ENCODE measurements around the gene SLCO2B1. TPM values are rescaled to one million over a fixed set of nuclear protein-coding genes. Genes with fewer than 3 reads are reported as not detected.

SLCO2B1 gene
- total and polyA plus RNA-seq, 3 donors from 2014 or later, result 18.2 to 46.2 (median 33.2) TPM

GRCh38 chr11:75144716-75145014 is 6.2 kb upstream of the SLCO2B1 start:
- Histone ChIP-seq H3K4me3 (no peak overlapping the region), H3K4me1 (no peaks in the 10 kb centered on the region), H3K9me3 (no peaks in the 10 kb centered on the region), H3K27me3 (no peaks in the 10 kb centered on the region), H3K36me3 (ENCODE audit: low read depth, missing control alignments) (no peaks in the 10 kb centered on the region), H3K27ac (no peak overlapping the region)
- TF ChIP-seq, protein P1, sequence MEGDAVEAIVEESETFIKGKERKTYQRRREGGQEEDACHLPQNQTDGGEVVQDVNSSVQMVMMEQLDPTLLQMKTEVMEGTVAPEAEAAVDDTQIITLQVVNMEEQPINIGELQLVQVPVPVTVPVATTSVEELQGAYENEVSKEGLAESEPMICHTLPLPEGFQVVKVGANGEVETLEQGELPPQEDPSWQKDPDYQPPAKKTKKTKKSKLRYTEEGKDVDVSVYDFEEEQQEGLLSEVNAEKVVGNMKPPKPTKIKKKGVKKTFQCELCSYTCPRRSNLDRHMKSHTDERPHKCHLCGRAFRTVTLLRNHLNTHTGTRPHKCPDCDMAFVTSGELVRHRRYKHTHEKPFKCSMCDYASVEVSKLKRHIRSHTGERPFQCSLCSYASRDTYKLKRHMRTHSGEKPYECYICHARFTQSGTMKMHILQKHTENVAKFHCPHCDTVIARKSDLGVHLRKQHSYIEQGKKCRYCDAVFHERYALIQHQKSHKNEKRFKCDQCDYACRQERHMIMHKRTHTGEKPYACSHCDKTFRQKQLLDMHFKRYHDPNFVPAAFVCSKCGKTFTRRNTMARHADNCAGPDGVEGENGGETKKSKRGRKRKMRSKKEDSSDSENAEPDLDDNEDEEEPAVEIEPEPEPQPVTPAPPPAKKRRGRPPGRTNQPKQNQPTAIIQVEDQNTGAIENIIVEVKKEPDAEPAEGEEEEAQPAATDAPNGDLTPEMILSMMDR (IDR thresholded peaks at IDR 0.05), result no peak
- no peak for TF ChIP-seq POLR2A (IDR thresholded peaks at IDR 0.05)
- no peak for DNase-seq
- 48 to 59% methylated on average over 3 of the region's 3 CpGs for WGBS, 2 donors
- intact Hi-C loops (cut with DNase I; ENCODE audit: low total_unique reads), result loop anchor here (5.0 kb wide), 2 partner anchors 58 to 98 kb away; partner anchors contain the start of gene TPBGL

DNA sequence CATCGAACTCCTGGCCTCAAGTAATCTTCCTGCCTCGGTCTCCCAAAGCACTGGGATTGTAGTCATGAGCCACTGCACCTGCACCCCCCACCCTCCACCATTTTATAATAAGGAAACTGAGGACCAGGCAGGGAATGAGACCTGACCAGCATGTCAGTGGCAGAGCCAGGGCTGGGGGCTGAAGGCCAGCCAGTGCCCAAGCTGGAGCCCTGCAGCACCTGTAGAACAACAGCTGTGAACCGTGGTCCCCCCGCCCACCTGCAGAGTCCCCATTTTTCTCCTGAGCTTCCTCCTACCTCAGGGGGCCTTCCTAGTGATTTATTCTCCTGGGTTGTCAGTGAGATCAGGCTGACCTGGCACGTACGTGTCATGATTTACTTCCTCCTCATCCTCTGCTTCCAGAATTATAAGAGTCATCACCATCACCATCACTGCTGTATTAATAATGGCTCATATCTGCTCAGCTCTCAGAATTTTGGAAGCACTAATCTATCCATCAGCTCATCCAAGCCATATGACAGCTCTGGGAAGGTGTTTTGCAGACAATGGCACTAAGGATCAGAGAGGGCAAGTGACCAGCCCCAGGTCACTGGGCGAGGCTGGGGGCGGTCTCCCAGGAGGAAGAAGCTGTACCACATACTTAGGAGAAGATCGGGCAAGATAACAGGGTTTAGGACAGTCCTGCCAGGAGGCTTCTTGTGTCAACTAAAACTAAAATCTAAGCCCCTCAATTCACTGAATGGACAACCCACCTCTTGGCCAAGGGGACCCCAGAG is 5.5 kb upstream of the SLCO2B1 start:
- Histone ChIP-seq H3K27ac (no peak overlapping the region), H3K4me1 (no peaks in the 10 kb centered on the region), H3K9me3 (no peaks in the 10 kb centered on the region), H3K4me3 (no peak overlapping the region), H3K27me3 (no peaks in the 10 kb centered on the region), H3K36me3 (ENCODE audit: low read depth, missing control alignments) (no peaks in the 10 kb centered on the region)
- TF ChIP-seq POLR2A (IDR thresholded peaks at IDR 0.05), result no peak
- TF ChIP-seq, protein P1 (IDR thresholded peaks at IDR 0.05), result no peak
- intact Hi-C loops (cut with DNase I; ENCODE audit: low total_unique reads), result loop anchor here (5.0 kb wide), 1 partner anchor 57 kb away; no protein-coding TSS in a partner anchor
- DNase-seq, result no peak
- 87 to 91% methylated on average over 9 of the region's 9 CpGs for WGBS, 2 donors

DNA sequence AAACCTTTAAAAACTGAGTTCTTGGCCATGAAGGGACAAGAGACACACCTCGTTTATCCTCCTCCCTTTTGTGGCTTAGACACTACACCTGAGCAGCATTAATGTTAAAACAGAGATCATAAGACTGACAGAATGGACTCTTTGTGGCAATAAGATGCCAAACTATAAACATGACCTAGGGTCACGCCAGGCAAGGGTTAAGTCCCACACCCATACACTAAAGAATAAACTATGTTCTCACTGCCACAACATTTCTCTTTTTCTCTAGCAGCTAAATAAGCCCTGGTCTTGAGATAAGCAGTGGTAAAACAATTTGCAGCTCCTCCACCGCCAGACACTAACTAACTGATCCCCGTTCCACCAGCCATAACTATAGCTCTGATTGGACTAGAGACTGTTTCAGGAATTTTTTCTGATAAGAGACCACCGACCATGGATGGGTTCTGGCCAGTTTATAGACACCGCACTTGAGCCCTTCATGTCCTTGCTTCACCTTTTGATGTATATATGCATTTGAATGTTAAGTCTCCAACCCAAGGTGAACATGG is 4.9 kb upstream of the SLCO2B1 start:
- Histone ChIP-seq H3K4me1 (no peaks in the 10 kb centered on the region), H3K36me3 (ENCODE audit: low read depth, missing control alignments) (no peaks in the 10 kb centered on the region), H3K27ac (no peak overlapping the region), H3K4me3 (no peak overlapping the region), H3K9me3 (no peaks in the 10 kb centered on the region), H3K27me3 (no peaks in the 10 kb centered on the region)
- intact Hi-C loops (cut with DNase I; ENCODE audit: low total_unique reads), result loop anchor here (5.0 kb wide), 1 partner anchor 56 kb away; no protein-coding TSS in a partner anchor
- 74% methylated on average over 6 of the region's 6 CpGs for WGBS, 2 donors
- TF ChIP-seq, protein P1 (IDR thresholded peaks at IDR 0.05), result no peak
- no peak for TF ChIP-seq POLR2A (IDR thresholded peaks at IDR 0.05)
- DNase-seq, result no peak

DNA sequence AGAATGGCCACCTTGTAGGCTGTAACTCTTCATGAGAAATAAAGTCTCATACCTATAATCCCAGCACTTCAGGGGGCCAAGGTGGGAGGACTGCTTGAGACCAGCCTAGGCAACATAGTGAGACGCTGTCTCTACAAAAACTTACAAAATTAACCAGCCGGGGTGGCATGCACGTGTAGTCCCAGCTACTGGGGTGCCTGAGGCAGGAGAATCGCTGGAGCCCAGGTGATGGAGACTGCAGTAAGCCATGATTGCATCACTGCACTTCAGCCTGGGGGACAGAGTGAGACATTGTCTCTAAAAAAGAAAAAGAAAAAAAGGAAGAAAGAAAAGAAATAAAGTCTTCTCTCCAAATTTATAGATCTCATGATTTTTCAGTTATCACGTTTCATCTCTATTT is 4.2 kb upstream of the SLCO2B1 start:
- intact Hi-C loops (cut with DNase I; ENCODE audit: low total_unique reads), result loop anchor here (5.0 kb wide), 1 partner anchor 56 kb away; no protein-coding TSS in a partner anchor
- H3K4me1 ChIP-seq, result no peaks in the 10 kb centered on the region
- no peak overlapping the region for H3K27ac ChIP-seq
- no peaks in the 10 kb centered on the region for H3K36me3 ChIP-seq (ENCODE audit: low read depth, missing control alignments)
- no peak for TF ChIP-seq POLR2A (IDR thresholded peaks at IDR 0.05)
- TF ChIP-seq, protein P1 (IDR thresholded peaks at IDR 0.05), result no peak
- H3K27me3 ChIP-seq, result no peaks in the 10 kb centered on the region
- no peak overlapping the region for H3K4me3 ChIP-seq
- WGBS, 2 donors, result 92 to 93% methylated on average over 5 of the region's 5 CpGs
- no peak for DNase-seq
- no peaks in the 10 kb centered on the region for H3K9me3 ChIP-seq

Measured in testis (tissue), 3 donors.